Trophoblast cell (in vitro differentiated cells and primary cell): ENCODE measurements around the gene SH3TC1.

ENCODE experiments used
- DNase-seq, 2 donors: peaks; one replicate each; pipeline ENCODE4 v3.0.0-alpha.2; 2016
- H2AFZ ChIP-seq: 2 replicates; pipeline ENCODE4 v1.6.1; 2013; ENCODE audit warnings: low read length, moderate library complexity, mild to moderate bottlenecking; ENCODE audit not compliant: insufficient read depth, poor library complexity
- H2AK5ac ChIP-seq: 2 replicates; pipeline ENCODE4 v1.6.1; 2013; ENCODE audit warnings: mild to moderate bottlenecking, low read length
- H2BK120ac ChIP-seq: 2 replicates; pipeline ENCODE4 v1.6.1; 2013; ENCODE audit warnings: low read length, mild to moderate bottlenecking, moderate library complexity; ENCODE audit not compliant: insufficient read depth, poor library complexity
- H2BK12ac ChIP-seq: 2 replicates; pipeline ENCODE4 v1.6.1; 2013; ENCODE audit warnings: mild to moderate bottlenecking, low read length, moderate library complexity
- H2BK5ac ChIP-seq: 2 replicates; pipeline ENCODE4 v1.6.1; 2013; ENCODE audit warnings: low read length, low read depth, moderate library complexity, mild to moderate bottlenecking; ENCODE audit not compliant: poor library complexity
- H3K14ac ChIP-seq: 2 replicates; pipeline ENCODE4 v1.6.1; 2013; ENCODE audit warnings: mild to moderate bottlenecking, low read length
- H3K18ac ChIP-seq: 2 replicates; pipeline ENCODE4 v1.6.1; 2013; ENCODE audit warnings: mild to moderate bottlenecking, low read length
- H3K23ac ChIP-seq: 2 replicates; pipeline ENCODE4 v1.6.1; 2013; ENCODE audit warnings: low read length
- H3K27ac ChIP-seq: 2 replicates; pipeline ENCODE4 v1.5.1; 2013; ENCODE audit warnings: low read depth, mild to moderate bottlenecking, inconsistent platforms, low read length, moderate library complexity
- H3K27me3 ChIP-seq: 2 replicates; pipeline ENCODE4 v1.6.1; 2013; ENCODE audit warnings: inconsistent platforms, mild to moderate bottlenecking, low read length, moderate library complexity; ENCODE audit not compliant: insufficient read depth
- H3K36me3 ChIP-seq, 2 experiments: 1 replicate in 1 of 2; 2 replicates in 1 of 2; pipeline ENCODE4 v1.6.1; 2013; ENCODE audit warnings: low read length in 2 of 2, mild to moderate bottlenecking in 2 of 2, moderate library complexity in 1 of 2; ENCODE audit not compliant: insufficient read depth in 2 of 2, control insufficient read depth in 1 of 2
- H3K4ac ChIP-seq: 2 replicates; pipeline ENCODE4 v1.6.1; 2013; ENCODE audit warnings: low read depth, mild to moderate bottlenecking, low read length, moderate library complexity
- H3K4me1 ChIP-seq, 2 experiments: 1 replicate in 1 of 2; 2 replicates in 1 of 2; pipeline ENCODE4 v1.6.1; 2013; ENCODE audit warnings: low read length in 2 of 2, mild to moderate bottlenecking in 2 of 2, moderate library complexity in 1 of 2; ENCODE audit not compliant: insufficient read depth in 2 of 2, control insufficient read depth in 1 of 2
- H3K4me2 ChIP-seq: 2 replicates; pipeline ENCODE4 v1.6.1; 2013; ENCODE audit warnings: inconsistent platforms, mild to moderate bottlenecking, low read length, moderate library complexity
- H3K4me3 ChIP-seq: 2 replicates; pipeline ENCODE4 v1.5.1; 2013; ENCODE audit warnings: mild to moderate bottlenecking, low read depth, low read length, inconsistent platforms
- H3K79me1 ChIP-seq: one replicate; pipeline ENCODE4 v1.6.1; 2013; ENCODE audit warnings: low read length
- H3K79me2 ChIP-seq: 2 replicates; pipeline ENCODE4 v1.6.1; 2013; ENCODE audit warnings: low read length, mild to moderate bottlenecking; ENCODE audit not compliant: control insufficient read depth, insufficient read depth, poor library complexity
- H3K9ac ChIP-seq: 2 replicates; pipeline ENCODE4 v1.6.1; 2013; ENCODE audit warnings: mild to moderate bottlenecking, low read length
- H3K9me3 ChIP-seq: 2 replicates; pipeline ENCODE4 v1.6.1; 2013; ENCODE audit warnings: low read depth, mild to moderate bottlenecking, control low read depth, inconsistent platforms, low read length; ENCODE audit not compliant: insufficient read depth
- H4K12ac ChIP-seq: 2 replicates; pipeline ENCODE4 v1.6.1; 2013; ENCODE audit warnings: low read depth, mild to moderate bottlenecking, low read length, moderate library complexity
- H4K8ac ChIP-seq: 2 replicates; pipeline ENCODE4 v1.6.1; 2013; ENCODE audit warnings: low read depth, mild to moderate bottlenecking, low read length, moderate library complexity
- H4K91ac ChIP-seq: one replicate; pipeline ENCODE4 v1.6.1; 2013; ENCODE audit warnings: low read depth, mild to moderate bottlenecking, low read length, moderate library complexity
- WGBS: extraction: QIAGEN DNeasy Blood & Tissue Kit; methylation state at CpG from one replicate; pipeline ENCODE4 v1.1.7; 2013; ENCODE audit warnings: missing lambda C conversion rate; ENCODE audit not compliant: insufficient read length, insufficient coverage; ENCODE audit errors: extremely low coverage; 5-methylcytosine and 5-hydroxymethylcytosine counted together

The SH3TC1 gene

GRCh38 chr4:8217871-8218270 lies 18.8 kb downstream of the SH3TC1 start:
- H3K9ac ChIP-seq = no peak overlapping the region
- peaks cover 0 to 3% of the 10 kb centered on the region in 2 experiments for H3K4me1 ChIP-seq
- H3K36me3 ChIP-seq = peaks cover 19 to 22% of the 10 kb centered on the region in 2 experiments
- H3K79me1 ChIP-seq = no peaks in the 10 kb centered on the region
- H3K4me3 ChIP-seq = no peak overlapping the region
- no peak overlapping the region for H2BK5ac ChIP-seq
- no peak overlapping the region for H4K12ac ChIP-seq
- no peak overlapping the region for H3K27ac ChIP-seq
- no peak overlapping the region for H4K91ac ChIP-seq
- no peaks in the 10 kb centered on the region for H3K27me3 ChIP-seq
- no peak overlapping the region for H3K14ac ChIP-seq
- WGBS = no CpG with 5 or more reads among the region's 9 CpGs
- H2BK120ac ChIP-seq = no peak overlapping the region
- H3K4ac ChIP-seq = no peak overlapping the region
- no peak overlapping the region for H4K8ac ChIP-seq
- H3K4me2 ChIP-seq = no peak overlapping the region
- no peaks in the 10 kb centered on the region for H3K9me3 ChIP-seq
- no peak overlapping the region for H3K23ac ChIP-seq
- no peak overlapping the region for H2AFZ ChIP-seq
- DNase-seq = no peak
- H2BK12ac ChIP-seq = no peak overlapping the region
- no peak overlapping the region for H3K18ac ChIP-seq
- no peaks in the 10 kb centered on the region for H3K79me2 ChIP-seq
- no peak overlapping the region for H2AK5ac ChIP-seq

GRCh38 chr4:8218371-8219031 lies 19.4 kb downstream of the SH3TC1 start:
- no peak overlapping the region for H2AFZ ChIP-seq
- peaks cover 22 to 25% of the 10 kb centered on the region in 2 experiments for H3K36me3 ChIP-seq
- no peak overlapping the region for H2AK5ac ChIP-seq
- no peaks in the 10 kb centered on the region for H3K9me3 ChIP-seq
- H3K79me2 ChIP-seq = no peaks in the 10 kb centered on the region
- H2BK120ac ChIP-seq = no peak overlapping the region
- no peak overlapping the region for H3K27ac ChIP-seq
- no peak overlapping the region for H3K23ac ChIP-seq
- H4K12ac ChIP-seq = no peak overlapping the region
- H3K18ac ChIP-seq = no peak overlapping the region
- H3K4me1 ChIP-seq = peaks cover 0 to 3% of the 10 kb centered on the region in 2 experiments
- no peak overlapping the region for H4K91ac ChIP-seq
- H3K9ac ChIP-seq = no peak overlapping the region
- H3K79me1 ChIP-seq = no peaks in the 10 kb centered on the region
- no peak overlapping the region for H4K8ac ChIP-seq
- no peak overlapping the region for H2BK5ac ChIP-seq
- no peak overlapping the region for H2BK12ac ChIP-seq
- H3K14ac ChIP-seq = no peak overlapping the region
- no peak overlapping the region for H3K4me3 ChIP-seq
- no peak overlapping the region for H3K4ac ChIP-seq
- no peak overlapping the region for H3K4me2 ChIP-seq
- no peak for DNase-seq
- no peaks in the 10 kb centered on the region for H3K27me3 ChIP-seq
- no CpG with 5 or more reads among the region's 20 CpGs for WGBS

GRCh38 chr4:8219236-8219635 lies 20.1 kb downstream of the SH3TC1 start:
- Histone ChIP-seq H2AFZ (no peak overlapping the region), H3K4me3 (no peak overlapping the region), H3K23ac (no peak overlapping the region), H3K27me3 (no peaks in the 10 kb centered on the region), H3K18ac (no peak overlapping the region), H3K9ac (no peak overlapping the region), H2AK5ac (no peak overlapping the region), H2BK12ac (no peak overlapping the region), H2BK120ac (no peak overlapping the region), H3K27ac (no peak overlapping the region), H3K79me2 (no peaks in the 10 kb centered on the region), H3K4me2 (no peak overlapping the region), H4K8ac (no peak overlapping the region), H2BK5ac (no peak overlapping the region), H3K14ac (no peak overlapping the region), H3K4me1 (peaks cover 0 to 3% of the 10 kb centered on the region in 2 experiments), H3K9me3 (no peaks in the 10 kb centered on the region), H3K4ac (no peak overlapping the region), H4K12ac (no peak overlapping the region), H3K36me3 (peaks cover 24 to 25% of the 10 kb centered on the region in 2 experiments), H4K91ac (no peak overlapping the region), H3K79me1 (no peaks in the 10 kb centered on the region)
- no CpG with 5 or more reads among the region's 21 CpGs for WGBS
- DNase-seq = no peak

- H3K4me2 ChIP-seq = no peak overlapping the region
These were observed 21.8 kb downstream of the SH3TC1 start for GRCh38 chr4:8220661-8221450.

More at GRCh38 chr4:8220661-8221450, 21.8 kb downstream of the SH3TC1 start:
- Histone ChIP-seq H3K79me2 (peaks cover 2% of the 10 kb centered on the region), H4K12ac (no peak overlapping the region), H3K79me1 (peaks cover 5% of the 10 kb centered on the region), H4K91ac (no peak overlapping the region), H3K36me3 (peaks cover 23 to 28% of the 10 kb centered on the region in 2 experiments), H3K4me1 (peaks cover 5 to 13% of the 10 kb centered on the region in 2 experiments), H2BK5ac (no peak overlapping the region), H3K27me3 (no peaks in the 10 kb centered on the region), H3K14ac (no peak overlapping the region), H2BK12ac (no peak overlapping the region), H3K4ac (no peak overlapping the region), H2AFZ (no peak overlapping the region), H3K9ac (no peak overlapping the region), H3K4me3 (no peak overlapping the region), H3K9me3 (no peaks in the 10 kb centered on the region), H3K18ac (no peak overlapping the region), H2BK120ac (no peak overlapping the region), H2AK5ac (no peak overlapping the region), H3K23ac (no peak overlapping the region), H4K8ac (no peak overlapping the region), H3K27ac (no peak overlapping the region)
- DNase-seq = no peak
- WGBS = no CpG with 5 or more reads among the region's 7 CpGs
